Progenitor cell of endocrine pancreas (in vitro differentiated cells): ENCODE measurements around the gene GALNS. TPM values are rescaled to one million over a fixed set of nuclear protein-coding genes. Genes with fewer than 3 reads are reported as not detected.
"Not testable (repeated sequence)": the region's sequence is repeated elsewhere in the genome, so short reads cannot be mapped to it uniquely, and the experiment has no call there.

Experiments
- DNase-seq: peaks from one replicate; pipeline ENCODE4 v3.0.0; 2021; ENCODE audit warnings: low spot score; ENCODE audit not compliant: unreplicated experiment
- H3K27ac Mint-ChIP-seq: 2 replicates; pipeline ENCODE4 v1.8.0; 2021; ENCODE audit warnings: mild to moderate bottlenecking, moderate library complexity, mixed read lengths
- H3K27me3 Mint-ChIP-seq: 2 replicates; pipeline ENCODE4 v1.8.0; 2021; ENCODE audit warnings: mixed read lengths
- H3K36me3 Mint-ChIP-seq: 2 replicates; pipeline ENCODE4 v1.8.0; 2022; ENCODE audit warnings: mixed read lengths; ENCODE audit not compliant: insufficient read depth
- H3K4me1 Mint-ChIP-seq: 2 replicates; pipeline ENCODE4 v1.8.0; 2021; ENCODE audit warnings: low read depth, mixed read lengths
- H3K4me3 Mint-ChIP-seq: 2 replicates; pipeline ENCODE4 v1.8.0; 2021; ENCODE audit warnings: low read depth, mild to moderate bottlenecking, moderate library complexity, mixed read lengths
- H3K9me3 Mint-ChIP-seq: 2 replicates; pipeline ENCODE4 v1.8.0; 2021; ENCODE audit warnings: low read depth, mixed read lengths
- CTCF ChIP-seq: fragments of 200-600 bp; sonication (generic); IDR thresholded peaks from one replicate; pipeline ENCODE4 v1.5.0; 2021; ENCODE audit warnings: antibody characterized with exemption, mild to moderate bottlenecking; ENCODE audit not compliant: unreplicated experiment
- total RNA-seq: library from RNA; stranded (reverse); gene quantifications from 2 replicates; pipeline ENCODE4 v1.2.1, GENCODE V29; 2021

GALNS gene
- total RNA-seq, 1 donor from 2014 or later = 32.7 TPM

- TF ChIP-seq CTCF = no peak
- H3K27me3 Mint-ChIP-seq = no peaks in the 10 kb centered on the region
- H3K9me3 Mint-ChIP-seq = no peaks in the 10 kb centered on the region
These were observed 31.6 kb downstream of the GALNS start for GRCh38 chr16:88825146-88825545.

GRCh38 chr16:88824256-88825077 lies 32.3 kb downstream of the GALNS start:
- Mint-ChIP-seq H3K9me3 (no peaks in the 10 kb centered on the region), H3K36me3 (no peaks in the 10 kb centered on the region), H3K27ac (no peak overlapping the region), H3K4me1 (no peaks in the 10 kb centered on the region), H3K4me3 (no peak overlapping the region), H3K27me3 (no peaks in the 10 kb centered on the region)
- TF ChIP-seq CTCF = no peak
- no peak for DNase-seq

More at GRCh38 chr16:88825146-88825545, 31.6 kb downstream of the GALNS start:
- Mint-ChIP-seq H3K4me3 (no peak overlapping the region), H3K4me1 (no peaks in the 10 kb centered on the region), H3K36me3 (no peaks in the 10 kb centered on the region), H3K27ac (no peak overlapping the region)
- no peak for DNase-seq

GRCh38 chr16:88823646-88824045 lies 33.1 kb downstream of the GALNS start:
- not testable (repeated sequence) for H3K27me3 Mint-ChIP-seq, DNase-seq, H3K4me1 Mint-ChIP-seq, H3K36me3 Mint-ChIP-seq, H3K9me3 Mint-ChIP-seq, H3K4me3 Mint-ChIP-seq, H3K27ac Mint-ChIP-seq

GRCh38 chr16:88822281-88823040 lies 34.3 kb downstream of the GALNS start:
- Mint-ChIP-seq H3K27ac (no peak overlapping the region), H3K4me3 (no peak overlapping the region), H3K36me3 (no peaks in the 10 kb centered on the region), H3K9me3 (no peaks in the 10 kb centered on the region), H3K27me3 (no peaks in the 10 kb centered on the region), H3K4me1 (no peaks in the 10 kb centered on the region)
- TF ChIP-seq CTCF = no peak
- DNase-seq = no peak

- no peaks in the 10 kb centered on the region for H3K4me1 Mint-ChIP-seq
- TF ChIP-seq CTCF = no peak
- no peak overlapping the region for H3K27ac Mint-ChIP-seq
- H3K9me3 Mint-ChIP-seq = no peaks in the 10 kb centered on the region
- H3K36me3 Mint-ChIP-seq = no peaks in the 10 kb centered on the region
- no peak for DNase-seq
- H3K4me3 Mint-ChIP-seq = no peak overlapping the region
- no peaks in the 10 kb centered on the region for H3K27me3 Mint-ChIP-seq
These were observed 35.4 kb downstream of the GALNS start for GRCh38 chr16:88821168-88821850.
